Measurements from ENCODE around the gene TMEM183A. TPM values are rescaled to one million over a fixed set of nuclear protein-coding genes. Genes with fewer than 3 reads are reported as not detected.

Gene TMEM183A
- total RNA-seq, 3 donors from 2014 or later = 73.9 to 108 (median 93.2) TPM

- DNase-seq (no peak), ATAC-seq (peak; percentile 71)
- no peaks in the 10 kb centered on the region for H3K36me3 ChIP-seq (ENCODE audit: low read depth)
- no peaks in the 10 kb centered on the region for H3K9me3 ChIP-seq
- intact Hi-C loops (cut with DNase I, micrococcal nuclease) = no loop called here
- no peak overlapping the region for H3K4me3 ChIP-seq
- H3K4me1 ChIP-seq (ENCODE audit: low read depth) = no peaks in the 10 kb centered on the region
- TF ChIP-seq, protein P1, sequence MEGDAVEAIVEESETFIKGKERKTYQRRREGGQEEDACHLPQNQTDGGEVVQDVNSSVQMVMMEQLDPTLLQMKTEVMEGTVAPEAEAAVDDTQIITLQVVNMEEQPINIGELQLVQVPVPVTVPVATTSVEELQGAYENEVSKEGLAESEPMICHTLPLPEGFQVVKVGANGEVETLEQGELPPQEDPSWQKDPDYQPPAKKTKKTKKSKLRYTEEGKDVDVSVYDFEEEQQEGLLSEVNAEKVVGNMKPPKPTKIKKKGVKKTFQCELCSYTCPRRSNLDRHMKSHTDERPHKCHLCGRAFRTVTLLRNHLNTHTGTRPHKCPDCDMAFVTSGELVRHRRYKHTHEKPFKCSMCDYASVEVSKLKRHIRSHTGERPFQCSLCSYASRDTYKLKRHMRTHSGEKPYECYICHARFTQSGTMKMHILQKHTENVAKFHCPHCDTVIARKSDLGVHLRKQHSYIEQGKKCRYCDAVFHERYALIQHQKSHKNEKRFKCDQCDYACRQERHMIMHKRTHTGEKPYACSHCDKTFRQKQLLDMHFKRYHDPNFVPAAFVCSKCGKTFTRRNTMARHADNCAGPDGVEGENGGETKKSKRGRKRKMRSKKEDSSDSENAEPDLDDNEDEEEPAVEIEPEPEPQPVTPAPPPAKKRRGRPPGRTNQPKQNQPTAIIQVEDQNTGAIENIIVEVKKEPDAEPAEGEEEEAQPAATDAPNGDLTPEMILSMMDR (IDR thresholded peaks at IDR 0.05) = no peak
Observed at GRCh38 chr1:203048555-203049051, 41.4 kb downstream of the TMEM183A start.

- H3K4me3 ChIP-seq = no peak overlapping the region
- no peak for DNase-seq
- H3K4me1 ChIP-seq (ENCODE audit: low read depth) = no peaks in the 10 kb centered on the region
- TF ChIP-seq, protein P1 (IDR thresholded peaks at IDR 0.05) = no peak
- no peak for ATAC-seq
- no peaks in the 10 kb centered on the region for H3K36me3 ChIP-seq (ENCODE audit: low read depth)
- H3K9me3 ChIP-seq = no peaks in the 10 kb centered on the region
- intact Hi-C loops (cut with DNase I, micrococcal nuclease) = no loop called here
Observed at GRCh38 chr1:203049077-203049476, 41.9 kb downstream of the TMEM183A start.

GRCh38 chr1:203049576-203050180 lies 42.5 kb downstream of the TMEM183A start:
- Histone ChIP-seq H3K4me3 (no peak overlapping the region), H3K4me1 (ENCODE audit: low read depth) (no peaks in the 10 kb centered on the region), H3K9me3 (no peaks in the 10 kb centered on the region), H3K36me3 (ENCODE audit: low read depth) (no peaks in the 10 kb centered on the region)
- ATAC-seq = no peak
- no peak for DNase-seq
- intact Hi-C loops (cut with DNase I, micrococcal nuclease) = no loop called here
- TF ChIP-seq, protein P1 (IDR thresholded peaks at IDR 0.05) = no peak

- intact Hi-C loops (cut with DNase I, micrococcal nuclease) = no loop called here
- no peaks in the 10 kb centered on the region for H3K9me3 ChIP-seq
- DNase-seq (no peak), ATAC-seq (no peak)
- H3K4me3 ChIP-seq = no peak overlapping the region
- H3K4me1 ChIP-seq (ENCODE audit: low read depth) = no peaks in the 10 kb centered on the region
- no peaks in the 10 kb centered on the region for H3K36me3 ChIP-seq (ENCODE audit: low read depth)
- TF ChIP-seq, protein P1 (IDR thresholded peaks at IDR 0.05) = no peak
Observed at GRCh38 chr1:203050826-203051225, 43.7 kb downstream of the TMEM183A start.

- no peak for DNase-seq
- intact Hi-C loops (cut with DNase I, micrococcal nuclease) = no loop called here
- Histone ChIP-seq H3K36me3 (ENCODE audit: low read depth) (no peaks in the 10 kb centered on the region), H3K9me3 (no peaks in the 10 kb centered on the region), H3K4me3 (no peak overlapping the region), H3K4me1 (ENCODE audit: low read depth) (no peaks in the 10 kb centered on the region)
- no peak for ATAC-seq
- TF ChIP-seq, protein P1 (IDR thresholded peaks at IDR 0.05) = no peak
Observed at GRCh38 chr1:203051841-203052324, 44.7 kb downstream of the TMEM183A start.

Measured in mucosa of descending colon (tissue), 3 donors.